GM20431 (cell line): Measurements from ENCODE around the gene CCSER2.
"Not testable (repeated sequence)": the region's sequence is repeated elsewhere in the genome, so short reads cannot be mapped to it uniquely, and the experiment has no call there.

Source experiments
- in situ Hi-C: fragments of 300-500 bp; cut with MseI, MboI; formaldehyde crosslinking; loops from one replicate; pipeline ENCODE4 v1.15.0; 2020; ENCODE audit warnings: low sequenced_read_pairs; ENCODE audit not compliant: unreplicated experiment

CCSER2 gene, protein sequence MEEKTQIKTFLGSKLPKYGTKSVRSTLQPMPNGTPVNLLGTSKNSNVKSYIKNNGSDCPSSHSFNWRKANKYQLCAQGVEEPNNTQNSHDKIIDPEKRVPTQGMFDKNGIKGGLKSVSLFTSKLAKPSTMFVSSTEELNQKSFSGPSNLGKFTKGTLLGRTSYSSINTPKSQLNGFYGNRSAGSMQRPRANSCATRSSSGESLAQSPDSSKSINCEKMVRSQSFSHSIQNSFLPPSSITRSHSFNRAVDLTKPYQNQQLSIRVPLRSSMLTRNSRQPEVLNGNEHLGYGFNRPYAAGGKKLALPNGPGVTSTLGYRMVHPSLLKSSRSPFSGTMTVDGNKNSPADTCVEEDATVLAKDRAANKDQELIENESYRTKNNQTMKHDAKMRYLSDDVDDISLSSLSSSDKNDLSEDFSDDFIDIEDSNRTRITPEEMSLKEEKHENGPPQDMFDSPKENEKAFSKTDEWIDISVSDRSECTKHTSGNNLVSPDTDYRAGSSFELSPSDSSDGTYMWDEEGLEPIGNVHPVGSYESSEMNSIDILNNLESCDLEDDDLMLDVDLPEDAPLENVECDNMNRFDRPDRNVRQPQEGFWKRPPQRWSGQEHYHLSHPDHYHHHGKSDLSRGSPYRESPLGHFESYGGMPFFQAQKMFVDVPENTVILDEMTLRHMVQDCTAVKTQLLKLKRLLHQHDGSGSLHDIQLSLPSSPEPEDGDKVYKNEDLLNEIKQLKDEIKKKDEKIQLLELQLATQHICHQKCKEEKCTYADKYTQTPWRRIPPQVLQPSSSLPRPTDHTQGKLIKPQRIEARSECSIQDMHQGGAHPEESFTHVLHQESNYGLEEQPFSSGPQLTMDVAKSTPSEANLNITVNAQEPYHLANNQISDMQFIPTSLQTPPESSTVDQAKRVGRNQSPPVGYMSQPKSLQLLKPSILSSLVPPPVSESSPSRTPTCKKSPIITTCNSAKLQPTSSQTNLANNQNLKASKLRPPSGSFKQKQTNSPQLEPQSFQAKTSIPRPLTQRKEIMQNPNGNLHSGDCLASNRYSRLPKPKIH

DNA sequence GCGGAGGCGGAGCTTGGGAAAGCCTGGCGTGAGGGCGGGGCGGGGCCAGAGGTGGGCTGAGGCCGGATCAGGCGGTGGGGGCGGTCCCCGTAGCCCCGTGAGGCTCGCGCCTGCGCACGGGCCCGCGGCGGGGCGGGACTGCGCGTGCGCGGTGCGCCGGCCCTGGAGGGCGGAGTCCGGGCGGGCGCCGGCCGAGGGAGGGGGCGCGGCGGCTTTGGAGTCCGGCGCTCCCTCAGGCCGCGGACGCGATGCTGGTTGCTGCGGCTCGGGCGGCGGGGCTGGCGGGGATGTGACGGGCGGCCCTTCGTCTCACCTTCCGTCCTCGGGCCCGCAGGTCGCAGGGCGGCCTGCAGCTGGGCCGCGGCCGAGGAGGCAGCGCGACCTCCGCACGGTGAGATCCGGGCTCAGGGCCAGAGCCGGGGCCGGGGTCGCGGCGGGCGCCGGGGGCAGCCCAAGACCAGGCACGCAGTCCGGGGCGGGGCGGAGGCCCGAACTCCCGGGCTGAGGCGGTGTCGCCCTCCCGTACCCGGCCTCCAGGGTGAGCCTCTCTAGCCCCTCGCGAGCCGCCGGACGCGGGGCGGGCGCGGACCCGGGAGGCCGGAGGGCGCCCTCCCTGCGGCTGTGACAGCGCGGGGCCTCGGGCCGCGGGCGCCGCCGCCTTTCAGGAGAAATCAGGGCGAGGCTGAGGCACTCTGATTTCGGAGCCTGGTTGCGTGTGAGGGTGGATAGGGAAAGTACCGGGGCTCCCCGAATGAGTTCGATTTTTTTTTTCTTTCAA is at the start of gene CCSER2:
CCSER2 (plus strand) TSS at position 172 of the 778 bp plus-strand sequence. CDS start 42,464 bp downstream, outside the sequence.
- in situ Hi-C loops, result no loop called here

DNA sequence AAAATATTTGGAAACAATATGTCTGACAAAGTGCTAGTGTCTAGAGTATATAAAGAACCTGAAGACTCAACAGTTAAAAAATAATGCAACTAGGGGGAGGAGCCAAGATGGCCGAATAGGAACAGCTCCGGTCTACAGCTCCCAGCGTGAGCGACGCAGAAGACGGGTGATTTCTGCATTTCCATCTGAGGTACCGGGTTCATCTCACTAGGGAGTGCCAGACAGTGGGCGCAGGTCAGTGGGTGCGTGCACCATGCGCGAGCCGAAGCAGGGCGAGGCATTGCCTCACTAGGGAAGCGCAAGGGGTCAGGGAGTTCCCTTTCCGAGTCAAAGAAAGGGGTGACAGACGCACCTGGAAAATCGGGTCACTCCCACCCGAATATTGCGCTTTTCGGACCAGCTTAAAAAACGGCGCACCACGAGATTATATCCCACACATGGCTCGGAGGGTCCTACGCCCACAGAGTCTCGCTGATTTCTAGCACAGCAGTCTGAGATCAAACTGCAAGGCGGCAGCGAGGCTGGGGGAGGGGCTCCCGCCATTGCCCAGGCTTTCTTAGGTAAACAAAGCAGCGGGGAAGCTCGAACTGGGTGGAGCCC is 48.4 kb upstream of the CCSER2 start:
- in situ Hi-C loops, result not testable (repeated sequence)

GRCh38 chr10:84286695-84287094 is 41.7 kb upstream of the CCSER2 start:
- in situ Hi-C loops, result no loop called here

- in situ Hi-C loops, result no loop called here
Measured at GRCh38 chr10:84288151-84288550, 40.2 kb upstream of the CCSER2 start.

DNA sequence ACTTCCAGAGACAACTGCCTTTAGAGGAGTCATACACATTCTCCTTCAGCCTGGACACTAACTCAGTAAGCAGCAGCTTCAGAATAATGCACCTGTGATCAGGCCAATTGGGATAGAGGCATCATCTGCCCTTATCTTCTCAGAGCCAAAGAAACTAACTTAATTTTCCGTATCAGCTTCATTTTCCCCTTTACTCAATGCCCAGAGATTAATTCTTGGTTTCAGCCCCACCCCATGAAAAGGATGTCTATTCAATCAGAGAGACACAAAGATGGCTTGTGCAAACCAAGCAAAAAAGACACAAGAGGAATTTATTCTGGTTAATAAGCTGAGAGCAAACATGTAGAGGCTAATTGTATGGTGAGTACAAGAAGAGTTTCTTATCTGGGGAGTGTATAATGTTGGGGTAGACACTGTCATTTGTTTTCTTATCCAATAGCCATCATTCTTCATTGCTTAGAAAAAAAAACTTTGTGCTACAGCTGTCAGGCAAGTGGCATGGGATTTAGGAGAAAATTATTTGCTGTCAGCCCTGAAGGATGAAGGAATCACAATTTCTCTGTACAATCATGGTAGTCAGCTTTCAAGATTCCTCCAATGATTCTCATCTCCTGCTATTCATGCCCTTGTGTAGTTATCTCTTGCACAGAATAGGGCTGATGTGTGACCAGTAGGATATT is 38.7 kb upstream of the CCSER2 start:
- in situ Hi-C loops, result no loop called here

DNA sequence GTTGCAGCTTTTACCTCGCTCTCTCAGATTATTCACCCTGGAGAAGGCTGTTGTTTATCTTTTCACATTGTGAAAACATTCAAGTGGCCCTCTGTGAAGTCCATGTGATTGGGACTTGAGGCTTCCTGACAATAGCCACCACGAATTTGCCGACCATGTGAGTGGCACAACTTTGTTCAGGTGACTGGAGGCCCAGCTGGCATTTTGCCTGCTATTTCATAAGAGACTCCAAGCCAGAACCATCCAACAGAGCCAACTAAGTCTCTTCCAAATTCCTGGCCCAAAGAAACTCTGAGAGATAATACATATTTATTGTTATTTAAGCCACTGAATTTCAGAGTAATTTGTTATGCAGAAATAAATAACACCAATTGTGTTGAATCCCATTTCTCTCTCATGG is 38.2 kb upstream of the CCSER2 start:
- in situ Hi-C loops, result no loop called here

DNA sequence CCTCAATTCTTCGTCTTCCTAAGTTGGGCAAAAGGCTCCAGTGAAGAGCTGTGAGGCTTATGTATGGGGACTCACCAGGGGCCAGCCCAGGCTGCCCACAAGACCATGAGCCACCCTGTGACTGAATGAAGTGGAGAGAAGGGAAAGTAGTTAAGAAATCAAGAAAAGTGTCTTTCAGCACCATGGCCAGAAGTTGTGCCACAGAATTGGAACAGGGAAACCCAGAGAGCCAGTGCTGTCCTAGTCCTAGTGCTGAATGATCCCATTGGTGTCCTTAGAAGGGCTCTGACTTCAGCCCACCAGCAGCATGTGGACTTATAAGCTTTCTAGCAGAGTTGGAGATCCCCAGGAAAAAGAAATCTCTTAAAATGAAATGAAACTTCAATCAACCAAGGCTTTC is 37.0 kb upstream of the CCSER2 start:
- in situ Hi-C loops, result no loop called here

- in situ Hi-C loops, result no loop called here
Measured at GRCh38 chr10:84292502-84292901, 35.9 kb upstream of the CCSER2 start.

DNA sequence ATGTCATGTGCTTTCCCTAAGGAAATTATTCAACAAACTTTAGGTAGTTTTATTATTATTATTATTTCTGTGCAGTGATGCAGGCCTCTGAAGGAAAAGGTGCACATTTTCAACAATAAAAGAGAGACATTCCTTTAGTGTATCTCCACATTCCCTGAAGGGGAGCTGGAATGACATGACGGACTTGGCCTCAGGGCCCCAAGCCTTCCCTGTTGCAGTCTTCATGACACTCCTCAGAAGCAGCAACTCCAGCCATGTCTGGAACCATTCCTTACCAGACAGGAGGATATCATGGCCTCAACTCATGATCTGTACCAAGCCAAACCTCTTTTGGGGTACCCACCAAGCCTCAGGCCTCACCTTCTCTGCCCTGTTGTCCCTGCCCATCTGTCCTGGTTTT is 35.2 kb upstream of the CCSER2 start:
- in situ Hi-C loops, result no loop called here

DNA sequence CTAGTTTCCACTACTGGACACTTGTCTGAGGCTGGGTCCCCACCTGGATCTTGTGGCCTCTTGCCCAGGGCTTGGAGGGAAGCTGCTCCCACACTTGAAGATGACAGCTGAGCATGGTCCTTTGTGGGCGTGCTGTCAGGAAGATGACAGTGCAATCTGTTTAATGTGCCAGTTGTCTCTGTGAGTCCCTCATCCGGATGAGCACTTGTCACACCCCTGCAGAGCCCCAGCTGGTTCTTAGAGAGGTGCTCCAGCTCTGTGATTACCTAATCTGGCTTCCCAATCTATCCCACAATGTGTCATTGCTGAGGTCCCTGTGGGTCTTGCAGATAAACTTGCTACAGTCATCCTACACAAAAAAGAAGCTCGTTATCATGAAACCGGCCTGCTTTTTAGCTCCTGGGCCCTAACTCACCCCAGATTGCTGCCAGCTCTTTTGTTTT is 34.8 kb upstream of the CCSER2 start:
- in situ Hi-C loops, result no loop called here

DNA sequence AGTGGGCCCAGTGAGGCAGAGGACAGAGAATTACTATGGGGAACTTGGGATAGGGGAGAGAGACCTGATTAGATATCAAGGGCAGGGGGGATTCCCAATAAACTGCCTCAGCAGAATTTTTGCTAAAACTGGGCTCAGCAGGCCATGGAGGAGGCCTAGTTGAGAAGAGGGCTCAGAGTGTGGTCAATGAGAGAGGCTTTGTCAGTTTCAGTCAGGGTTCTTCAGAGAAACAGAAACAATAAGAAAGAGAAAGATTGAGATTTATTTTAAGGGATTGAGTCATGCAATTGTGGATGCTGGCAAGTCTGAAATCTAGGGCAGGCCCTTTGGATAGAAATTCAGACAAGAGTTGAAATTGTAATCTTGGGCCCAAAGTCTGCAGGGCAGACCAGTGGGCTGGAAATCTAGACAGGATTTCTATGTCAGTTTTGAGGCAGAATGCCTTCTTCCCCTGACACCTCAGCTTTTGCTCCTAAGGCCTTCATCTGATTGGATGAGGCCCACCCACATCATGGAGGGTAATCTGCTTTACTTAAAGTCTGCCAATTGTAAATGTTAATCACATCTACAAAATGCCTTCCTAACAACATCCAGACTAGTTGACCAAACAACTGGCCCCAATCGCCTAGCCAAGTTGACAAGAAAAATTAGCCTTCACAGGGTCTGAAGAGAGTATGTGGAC is 33.5 kb upstream of the CCSER2 start:
- in situ Hi-C loops, result no loop called here

DNA sequence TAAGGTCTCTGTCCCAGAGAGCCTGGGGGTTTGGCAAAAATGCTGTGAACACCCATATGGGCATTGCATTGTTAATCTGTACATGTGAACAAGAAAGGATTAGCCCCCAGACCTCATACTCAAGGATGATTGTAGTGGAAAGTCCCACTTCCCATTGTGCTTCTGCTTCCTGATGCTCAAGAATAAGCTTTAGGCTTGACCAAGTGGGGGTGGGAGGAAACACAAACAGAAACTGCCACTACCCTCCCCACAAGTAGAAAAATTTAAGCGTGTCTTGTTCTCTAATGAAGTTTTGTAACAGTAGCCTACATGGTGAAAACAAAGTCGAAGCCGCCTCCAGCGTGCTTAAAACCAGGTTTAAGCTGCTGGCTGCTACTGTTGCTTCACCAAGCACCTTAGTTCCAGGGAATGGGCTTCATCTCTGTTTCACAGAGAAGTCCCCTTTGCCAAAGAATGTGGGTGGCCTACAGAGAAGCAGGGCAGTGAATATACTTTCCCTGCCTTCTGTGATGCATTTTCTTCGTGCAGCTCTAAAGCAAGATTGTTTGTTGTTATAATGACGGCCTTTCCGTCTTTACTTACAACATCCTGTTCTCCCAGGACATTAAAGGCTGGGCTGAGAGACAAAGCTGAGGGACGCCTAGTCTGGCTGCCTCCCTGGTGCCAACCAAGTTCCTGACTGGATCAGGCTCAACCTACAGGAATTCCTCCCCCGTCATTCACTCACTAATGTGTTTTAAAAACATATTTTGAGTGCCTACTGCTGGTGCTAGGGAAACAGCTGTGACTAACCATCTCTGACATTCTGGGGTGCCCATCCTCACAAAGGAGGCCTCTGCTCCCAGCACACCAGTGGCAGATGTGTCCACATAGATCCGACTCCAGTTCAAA is 32.1 kb upstream of the CCSER2 start:
- in situ Hi-C loops, result no loop called here

- in situ Hi-C loops, result no loop called here
Measured at GRCh38 chr10:84298057-84298456, 30.3 kb upstream of the CCSER2 start.

DNA sequence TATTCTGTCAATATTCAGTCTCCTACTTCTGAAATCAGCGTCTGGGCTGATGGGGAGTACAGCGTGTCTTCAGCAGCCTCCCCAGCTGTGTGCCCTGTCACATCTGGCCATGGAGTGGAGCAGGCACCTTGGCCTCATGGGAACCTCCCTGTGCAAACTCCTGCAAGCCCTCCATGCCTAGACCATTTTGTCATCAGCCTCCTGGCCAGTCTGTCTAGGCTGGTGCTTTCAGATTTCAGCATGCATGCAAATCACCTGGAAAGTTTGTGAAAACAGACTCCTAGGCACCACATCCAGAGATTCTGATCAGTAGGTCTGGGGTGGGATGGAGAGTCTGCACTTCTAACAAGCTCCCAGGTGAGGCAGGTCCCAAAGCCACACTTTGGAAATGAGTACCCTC is 26.2 kb upstream of the CCSER2 start:
- in situ Hi-C loops, result no loop called here

DNA sequence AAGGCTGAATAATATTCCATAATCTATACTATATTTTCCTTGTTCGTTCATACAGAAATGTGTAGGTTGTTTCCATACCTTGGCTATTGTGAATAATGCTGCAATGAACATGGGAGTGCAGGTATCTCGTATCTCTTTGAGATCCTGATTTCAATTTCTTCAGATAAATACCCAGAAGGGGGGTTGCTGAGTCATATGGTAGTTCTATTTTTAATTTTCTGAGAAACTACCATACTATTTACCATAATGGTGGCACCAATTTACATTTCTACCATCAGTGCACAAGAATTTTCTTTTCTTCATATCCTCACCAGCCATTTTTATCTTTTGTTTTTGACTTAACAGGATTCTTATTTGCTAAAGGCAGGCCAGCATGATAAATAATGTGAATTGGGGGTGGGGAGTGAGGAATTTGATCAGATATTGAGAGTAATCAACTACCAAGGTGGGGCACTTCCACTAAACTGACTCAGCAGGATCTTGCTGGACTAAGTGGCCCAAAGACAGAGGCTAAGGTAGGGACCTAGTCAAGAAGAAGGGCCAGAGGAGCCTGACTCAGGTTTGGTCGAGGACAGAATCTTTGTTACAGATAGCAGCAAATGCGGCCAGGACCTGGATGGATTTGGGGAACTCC is 21.5 kb upstream of the CCSER2 start:
- in situ Hi-C loops, result no loop called here

- in situ Hi-C loops, result no loop called here
Measured at GRCh38 chr10:84308021-84308420, 20.4 kb upstream of the CCSER2 start.
